ENCODE results near the gene ABCC9.

- TF ChIP-seq CTCF (IDR thresholded peaks at IDR 0.05) = no peak
- no peak for TF ChIP-seq POLR2A (IDR thresholded peaks at IDR 0.05)
These were observed 91.3 kb downstream of the ABCC9 start for GRCh38 chr12:21849878-21850277.
